SK-N-SH (cell line): Measurements from ENCODE around the gene CDH4.

ENCODE experiments used
- EP300 ChIP-seq, 2 experiments: IDR thresholded peaks; 2 replicates each; pipeline versions ENCODE4 v1.4.0 to v1.6.1; 2012; ENCODE audit warnings: borderline replicate concordance in 1 of 2, low read depth in 1 of 2, low read length in 1 of 2
- GATA2 ChIP-seq: sonication (generic); formaldehyde crosslinking; IDR thresholded peaks from 2 replicates; pipeline ENCODE4 v1.5.0; 2020; ENCODE audit warnings: mild to moderate bottlenecking, missing genetic modification reagents
- PBX3 ChIP-seq: IDR thresholded peaks from 2 replicates; pipeline ENCODE4; 2012
- TAF1 ChIP-seq: IDR thresholded peaks from 2 replicates; pipeline ENCODE4 v1.6.1; 2012; ENCODE audit warnings: low read depth, mild to moderate bottlenecking, low read length, moderate library complexity, borderline replicate concordance
- TF ChIP-seq, protein P1 (sequence below): fragments of 200-600 bp; sonication (generic); IDR thresholded peaks from 2 replicates; pipeline ENCODE4 v1.6.1; 2017; ENCODE audit warnings: antibody characterized with exemption, mild to moderate bottlenecking, moderate library complexity
- TF ChIP-seq, protein P2 (sequence below): IDR thresholded peaks from 2 replicates; pipeline ENCODE4 v1.6.1; 2012; ENCODE audit warnings: mild to moderate bottlenecking, low read depth, low read length, moderate library complexity

DNA sequence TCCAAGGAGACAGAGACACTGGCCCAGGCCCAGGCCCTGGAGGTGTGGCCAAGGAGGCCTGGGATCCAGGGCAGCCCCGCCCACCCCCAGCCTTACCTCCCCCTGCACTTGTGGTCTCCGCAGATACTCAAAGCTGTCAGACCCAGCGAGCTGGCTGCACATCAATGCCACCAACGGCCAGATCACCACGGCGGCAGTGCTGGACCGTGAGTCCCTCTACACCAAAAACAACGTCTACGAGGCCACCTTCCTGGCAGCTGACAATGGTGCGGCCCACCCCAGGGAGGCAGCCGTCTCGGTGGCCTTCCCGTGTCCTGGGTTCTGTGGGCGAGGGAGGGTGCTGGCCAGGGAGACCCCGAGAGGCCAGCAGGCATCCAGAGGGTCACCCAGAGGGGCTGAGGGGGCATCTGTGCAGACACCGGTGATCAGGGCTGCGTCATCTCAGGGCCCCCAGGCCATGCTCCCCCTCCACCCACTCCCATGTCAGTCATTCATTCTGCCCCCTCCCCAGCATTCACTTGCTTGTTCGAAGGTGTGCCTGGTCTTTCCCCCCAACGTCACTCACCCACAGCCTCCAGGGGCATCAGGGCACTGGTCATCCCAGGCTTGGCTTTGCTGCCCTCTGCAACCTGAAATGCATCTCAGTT, 672.3 kb downstream of the CDH4 start:
- no peak for TF ChIP-seq PBX3
- TF ChIP-seq, protein P1, sequence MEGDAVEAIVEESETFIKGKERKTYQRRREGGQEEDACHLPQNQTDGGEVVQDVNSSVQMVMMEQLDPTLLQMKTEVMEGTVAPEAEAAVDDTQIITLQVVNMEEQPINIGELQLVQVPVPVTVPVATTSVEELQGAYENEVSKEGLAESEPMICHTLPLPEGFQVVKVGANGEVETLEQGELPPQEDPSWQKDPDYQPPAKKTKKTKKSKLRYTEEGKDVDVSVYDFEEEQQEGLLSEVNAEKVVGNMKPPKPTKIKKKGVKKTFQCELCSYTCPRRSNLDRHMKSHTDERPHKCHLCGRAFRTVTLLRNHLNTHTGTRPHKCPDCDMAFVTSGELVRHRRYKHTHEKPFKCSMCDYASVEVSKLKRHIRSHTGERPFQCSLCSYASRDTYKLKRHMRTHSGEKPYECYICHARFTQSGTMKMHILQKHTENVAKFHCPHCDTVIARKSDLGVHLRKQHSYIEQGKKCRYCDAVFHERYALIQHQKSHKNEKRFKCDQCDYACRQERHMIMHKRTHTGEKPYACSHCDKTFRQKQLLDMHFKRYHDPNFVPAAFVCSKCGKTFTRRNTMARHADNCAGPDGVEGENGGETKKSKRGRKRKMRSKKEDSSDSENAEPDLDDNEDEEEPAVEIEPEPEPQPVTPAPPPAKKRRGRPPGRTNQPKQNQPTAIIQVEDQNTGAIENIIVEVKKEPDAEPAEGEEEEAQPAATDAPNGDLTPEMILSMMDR, result no peak
- TF ChIP-seq EP300 (IDR thresholded peaks at IDR 0.05; ENCODE audit: borderline replicate concordance in 1 of 2, low read depth in 1 of 2, low read length in 1 of 2), result no peak
- TF ChIP-seq, protein P2, sequence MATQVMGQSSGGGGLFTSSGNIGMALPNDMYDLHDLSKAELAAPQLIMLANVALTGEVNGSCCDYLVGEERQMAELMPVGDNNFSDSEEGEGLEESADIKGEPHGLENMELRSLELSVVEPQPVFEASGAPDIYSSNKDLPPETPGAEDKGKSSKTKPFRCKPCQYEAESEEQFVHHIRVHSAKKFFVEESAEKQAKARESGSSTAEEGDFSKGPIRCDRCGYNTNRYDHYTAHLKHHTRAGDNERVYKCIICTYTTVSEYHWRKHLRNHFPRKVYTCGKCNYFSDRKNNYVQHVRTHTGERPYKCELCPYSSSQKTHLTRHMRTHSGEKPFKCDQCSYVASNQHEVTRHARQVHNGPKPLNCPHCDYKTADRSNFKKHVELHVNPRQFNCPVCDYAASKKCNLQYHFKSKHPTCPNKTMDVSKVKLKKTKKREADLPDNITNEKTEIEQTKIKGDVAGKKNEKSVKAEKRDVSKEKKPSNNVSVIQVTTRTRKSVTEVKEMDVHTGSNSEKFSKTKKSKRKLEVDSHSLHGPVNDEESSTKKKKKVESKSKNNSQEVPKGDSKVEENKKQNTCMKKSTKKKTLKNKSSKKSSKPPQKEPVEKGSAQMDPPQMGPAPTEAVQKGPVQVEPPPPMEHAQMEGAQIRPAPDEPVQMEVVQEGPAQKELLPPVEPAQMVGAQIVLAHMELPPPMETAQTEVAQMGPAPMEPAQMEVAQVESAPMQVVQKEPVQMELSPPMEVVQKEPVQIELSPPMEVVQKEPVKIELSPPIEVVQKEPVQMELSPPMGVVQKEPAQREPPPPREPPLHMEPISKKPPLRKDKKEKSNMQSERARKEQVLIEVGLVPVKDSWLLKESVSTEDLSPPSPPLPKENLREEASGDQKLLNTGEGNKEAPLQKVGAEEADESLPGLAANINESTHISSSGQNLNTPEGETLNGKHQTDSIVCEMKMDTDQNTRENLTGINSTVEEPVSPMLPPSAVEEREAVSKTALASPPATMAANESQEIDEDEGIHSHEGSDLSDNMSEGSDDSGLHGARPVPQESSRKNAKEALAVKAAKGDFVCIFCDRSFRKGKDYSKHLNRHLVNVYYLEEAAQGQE, result no peak
- TF ChIP-seq TAF1, result no peak
- TF ChIP-seq GATA2 (CRISPR knock-in tag), result no peak
